Ovary (tissue), 9 donors: ENCODE results near the gene EEFSEC. TPM values are rescaled to one million over a fixed set of nuclear protein-coding genes. Genes with fewer than 3 reads are reported as not detected.

Source experiments
- DNase-seq, 5 donors: peaks; one replicate each; pipeline ENCODE4 v3.0.0-alpha.2; 2019 to 2020
- H3K27ac ChIP-seq, 2 donors: fragments of 200-600 bp; one replicate each; pipeline versions ENCODE4 v1.5.1 to v1.8.0; 2019 to 2022
- H3K27me3 ChIP-seq: fragments of 200-600 bp; one replicate; pipeline ENCODE4 v1.8.0; 2022
- H3K36me3 ChIP-seq: fragments of 200-600 bp; sonication (generic); one replicate; pipeline ENCODE4 v1.5.1; 2019
- H3K4me1 ChIP-seq: one replicate; pipeline ENCODE4 v1.8.1; 2013; ENCODE audit warnings: mild to moderate bottlenecking, moderate library complexity; ENCODE audit not compliant: insufficient read depth
- H3K4me3 ChIP-seq: fragments of 200-600 bp; sonication (generic); one replicate; pipeline ENCODE4 v1.5.1; 2017
- H3K9me3 ChIP-seq, 2 donors: fragments of 200-600 bp in 1 of 2; sonication (generic) in 1 of 2; one replicate each; pipeline versions ENCODE4 v1.5.1 to v1.8.1; 2013 to 2019; ENCODE audit warnings: mild to moderate bottlenecking in 1 of 2, moderate library complexity in 1 of 2
- CTCF ChIP-seq, 3 donors: fragments of 450-650 bp in 2 of 3; fragments of 200-600 bp in 1 of 3; IDR thresholded peaks; one replicate each; pipeline versions ENCODE4 v1.5.1 to v1.8.0; 2016 to 2022; ENCODE audit warnings: antibody characterized with exemption in 3 of 3, mild to moderate bottlenecking in 1 of 3
- EP300 ChIP-seq: sonication (generic); formaldehyde crosslinking; IDR thresholded peaks from one replicate; pipeline ENCODE4 v1.6.1; 2017; ENCODE audit warnings: antibody characterized with exemption
- POLR2A ChIP-seq: fragments of 450-650 bp; IDR thresholded peaks from one replicate; pipeline ENCODE4 v1.6.1; 2017; ENCODE audit warnings: antibody characterized with exemption, mild to moderate bottlenecking, moderate library complexity
- WGBS, 3 donors: extraction: QIAGEN DNeasy Blood & Tissue Kit in 1 of 3; methylation state at CpG; one replicate each; pipeline versions ENCODE4 v1.1.5 to v1.1.7; 2013 to 2017; 5-methylcytosine and 5-hydroxymethylcytosine counted together
- intact Hi-C, 4 donors: fragments of 100-400 bp; cut with DNase I; formaldehyde crosslinking; loops; one replicate each; pipeline versions ENCODE4 v1.11.0 to v1.15.1; 2022 to 2023
- polyA plus RNA-seq, 2 donors: library from polyadenylated mRNA; stranded (reverse); fragments of 200-250 nt in 1 of 2; fragments of 350-450 nt in 1 of 2; fragmentation: Illumina TruSeq in 1 of 2; extraction: RNeasy Lipid Tissue Mini Kit (QIAGEN cat#74804) in 1 of 2; gene quantifications; one replicate each; pipeline ENCODE4 v1.2.3, GENCODE V29; 2013 to 2014
- total RNA-seq, 7 donors: library from RNA; depleted of rRNA in 2 of 7; stranded (reverse); fragments of >200 nt in 2 of 7; fragmentation: NEBNext Ultra II Directional in 3 of 7; extraction: Animal tissue kit (Norgen Biotek cat#: 25700) in 3 of 7; gene quantifications; one replicate each; pipeline versions ENCODE4 v1.1.0 to v1.2.4, GENCODE V29; 2016 to 2023
- donor health status: DM: no; HTN: no; CAD: no; lungs with moderate emphysema.
- donor health status: DM: no; HTN: no; CAD: no.
- donor health status: Bipolar disorder and iron deficiency.
- donor health status: DM: yes; HTN: yes; CAD: no.
- donor health status: DM: no; HTN: no; CAD: no.
- donor health status: DM: yes; HTN: yes; CAD: no.

EEFSEC gene
- total and polyA plus RNA-seq, 9 donors, result 6.8 to 21.0 (median 15.4) TPM

DNA sequence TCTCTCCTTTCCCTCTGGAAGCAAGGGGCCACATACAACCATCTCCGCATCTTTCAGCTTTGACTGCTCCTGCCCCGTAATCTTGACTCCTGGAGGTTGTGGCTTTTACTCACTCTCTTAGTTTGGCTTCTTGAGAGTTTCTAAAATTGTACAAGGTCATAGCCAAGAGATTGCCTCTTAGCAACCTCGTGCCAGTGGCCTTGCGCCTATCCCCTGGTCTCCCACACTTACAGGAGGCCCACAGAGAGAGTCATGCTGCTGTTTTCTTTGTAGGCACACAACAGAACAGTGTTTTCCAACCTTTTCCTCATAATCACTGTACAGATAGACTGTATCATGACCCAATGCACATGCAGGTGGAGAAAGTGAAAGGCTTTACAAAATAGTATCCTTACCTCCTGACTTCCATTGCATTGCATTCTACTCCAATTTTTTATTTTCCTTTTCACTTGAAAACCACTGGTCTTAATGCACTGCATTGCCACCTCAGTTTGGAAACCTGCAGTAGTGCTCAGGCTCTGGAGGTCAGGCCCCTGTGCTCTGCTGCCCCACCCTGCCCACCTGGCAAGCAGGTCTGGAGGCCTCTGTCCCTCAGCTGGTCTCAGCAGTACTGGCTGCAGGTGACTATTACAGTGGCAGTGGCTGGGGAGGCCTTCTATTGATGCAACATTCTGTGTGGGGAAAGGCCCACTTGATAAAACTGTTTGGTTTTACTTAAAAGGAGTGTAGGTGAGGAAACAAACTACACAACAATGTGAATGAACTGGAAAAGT, 157.2 kb downstream of the EEFSEC start:
- no peaks in the 10 kb centered on the region for H3K9me3 ChIP-seq
- no peak overlapping the region for H3K27ac ChIP-seq
- no peaks in the 10 kb centered on the region for H3K36me3 ChIP-seq
- DNase-seq, result no peak
- peaks cover 12% of the 10 kb centered on the region for H3K4me1 ChIP-seq
- no peaks in the 10 kb centered on the region for H3K27me3 ChIP-seq
- intact Hi-C loops, result no loop called here
- 33 to 55% (median 40%) methylated on average over 4 of the region's 4 CpGs for WGBS, 3 donors
- TF ChIP-seq POLR2A, result no peak
- TF ChIP-seq EP300, result no peak
- no peak for TF ChIP-seq CTCF (IDR thresholded peaks at IDR 0.05)
- H3K4me3 ChIP-seq, result no peak overlapping the region

GRCh38 chr3:128311441-128311844, 158.2 kb downstream of the EEFSEC start:
- WGBS, 3 donors, result 64 to 84% (median 78%) methylated on average over 5 of the region's 5 CpGs
- H3K4me3 ChIP-seq, result no peak overlapping the region
- intact Hi-C loops, result no loop called here
- H3K36me3 ChIP-seq, result no peaks in the 10 kb centered on the region
- no peak for DNase-seq
- no peak overlapping the region for H3K27ac ChIP-seq
- H3K9me3 ChIP-seq, result no peaks in the 10 kb centered on the region
- no peaks in the 10 kb centered on the region for H3K27me3 ChIP-seq
- peaks cover 15% of the 10 kb centered on the region for H3K4me1 ChIP-seq
- no peak for TF ChIP-seq CTCF (IDR thresholded peaks at IDR 0.05)
- TF ChIP-seq EP300, result no peak
- TF ChIP-seq POLR2A, result no peak

- H3K9me3 ChIP-seq, result no peaks in the 10 kb centered on the region
- DNase-seq, result no peak
- H3K4me3 ChIP-seq, result no peak overlapping the region
- H3K36me3 ChIP-seq, result no peaks in the 10 kb centered on the region
- peaks cover 18% of the 10 kb centered on the region for H3K4me1 ChIP-seq
- 98% methylated on average over 10 of the region's 10 CpGs for WGBS, 3 donors
- intact Hi-C loops, result no loop called here
- TF ChIP-seq CTCF (IDR thresholded peaks at IDR 0.05), result no peak
- TF ChIP-seq EP300, result no peak
- no peak for TF ChIP-seq POLR2A
- H3K27me3 ChIP-seq, result no peaks in the 10 kb centered on the region
- no peak overlapping the region for H3K27ac ChIP-seq
These were observed 159.0 kb downstream of the EEFSEC start for GRCh38 chr3:128312271-128312670.

GRCh38 chr3:128313071-128313725, 159.9 kb downstream of the EEFSEC start:
- WGBS, 3 donors, result 87 to 97% (median 94%) methylated on average over 5 of the region's 5 CpGs
- no peak for DNase-seq
- TF ChIP-seq EP300, result no peak
- TF ChIP-seq POLR2A, result no peak
- no peak for TF ChIP-seq CTCF (IDR thresholded peaks at IDR 0.05)
- Histone ChIP-seq H3K4me1 (peaks cover 18% of the 10 kb centered on the region), H3K27me3 (no peaks in the 10 kb centered on the region), H3K9me3 (no peaks in the 10 kb centered on the region), H3K36me3 (no peaks in the 10 kb centered on the region), H3K4me3 (no peak overlapping the region), H3K27ac (no peak overlapping the region)
- intact Hi-C loops, result no loop called here
